Stimulated activated CD4-positive, alpha-beta T cell treated with anti-CD3 and anti-CD28 coated beads, Interleukin-1b, Interleukin-23, amount 100 ng/mL, for 1 hour (primary cell): Measurements from ENCODE around the gene PLAU.
"Not testable (repeated sequence)": the region's sequence is repeated elsewhere in the genome, so short reads cannot be mapped to it uniquely, and the experiment has no call there.

Experiments used
- DNase-seq, 2 donors: peaks; one replicate each; pipeline ENCODE4 v3.0.0-alpha.2; 2020; ENCODE audit warnings: low read depth in 2 of 2

The PLAU gene

DNA sequence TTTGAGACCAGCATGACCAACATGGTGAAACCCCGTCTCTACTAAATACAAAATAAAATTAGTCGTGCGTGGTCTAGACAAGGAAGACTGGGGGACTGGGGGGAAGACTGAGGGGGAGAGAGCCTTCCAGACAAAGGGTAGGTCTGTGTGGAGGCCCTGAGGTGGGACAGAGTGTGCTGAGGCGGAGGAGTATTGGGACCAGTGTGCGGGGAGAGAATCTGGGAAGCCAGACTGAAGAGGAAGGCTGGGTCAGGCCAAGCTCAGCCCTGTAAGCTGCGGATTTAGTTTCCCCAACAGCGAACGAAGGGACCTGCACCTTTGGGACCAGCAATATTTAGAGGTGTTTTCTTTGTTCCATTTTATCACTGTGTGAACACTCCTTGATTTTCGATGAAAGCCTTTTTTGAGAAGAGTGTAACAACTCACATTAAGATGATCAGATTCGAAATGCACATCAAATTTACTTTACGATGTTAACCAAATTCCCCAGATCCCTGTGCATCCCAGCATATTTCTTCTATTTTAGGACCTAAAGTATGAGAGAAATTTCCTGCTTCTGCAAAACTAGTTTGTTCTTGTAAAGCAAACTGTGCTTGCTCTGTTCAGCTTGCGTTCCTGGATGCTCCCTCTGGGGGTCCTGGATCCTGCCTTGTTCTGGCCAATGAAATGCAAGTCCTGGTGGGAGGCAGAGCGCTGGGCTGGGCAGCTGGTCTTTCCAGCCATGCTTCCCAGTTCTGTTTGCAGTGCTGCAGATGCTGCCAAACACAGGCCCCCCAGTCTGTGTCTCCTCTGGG lies 39.4 kb downstream of the PLAU start:
- no peak for DNase-seq

DNA sequence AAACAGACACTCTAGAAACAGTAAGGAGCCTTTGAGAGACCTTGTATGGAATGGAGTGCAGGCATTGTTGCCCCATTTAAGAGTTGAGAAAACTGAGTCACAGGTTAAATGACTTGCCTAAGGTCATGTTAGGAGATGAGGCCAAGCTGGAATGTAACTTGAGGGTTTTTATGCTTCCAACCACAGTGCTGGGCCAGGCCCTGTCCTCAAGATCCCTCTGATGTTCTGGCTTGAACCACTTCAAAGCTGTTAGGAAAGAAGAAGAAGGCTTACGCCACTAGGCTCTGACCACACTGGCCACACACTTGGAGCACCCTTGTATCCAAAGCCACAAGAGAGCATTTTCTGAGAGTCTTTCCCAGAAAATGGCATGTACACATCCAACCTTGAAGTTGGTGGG lies 42.7 kb downstream of the PLAU start:
- DNase-seq = no peak

DNA sequence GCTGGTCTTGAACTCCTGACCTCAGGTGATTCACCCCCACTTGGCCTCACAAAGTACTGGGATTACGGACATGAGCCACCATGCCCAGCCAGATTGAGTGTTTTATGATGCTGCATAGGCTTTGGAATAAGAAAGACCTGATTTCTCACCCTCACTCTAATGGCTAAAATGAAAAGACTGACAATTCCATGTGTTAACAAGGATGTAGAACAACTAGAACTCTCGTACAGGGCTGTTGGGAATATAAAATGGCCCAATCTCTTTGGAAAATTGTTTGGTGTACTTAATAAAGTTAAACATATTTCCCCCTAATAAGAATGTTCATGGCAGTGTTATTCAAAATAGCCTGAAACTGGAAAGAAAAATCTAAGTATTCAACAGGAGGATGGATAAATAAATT lies 43.8 kb downstream of the PLAU start:
- no peak for DNase-seq

DNA sequence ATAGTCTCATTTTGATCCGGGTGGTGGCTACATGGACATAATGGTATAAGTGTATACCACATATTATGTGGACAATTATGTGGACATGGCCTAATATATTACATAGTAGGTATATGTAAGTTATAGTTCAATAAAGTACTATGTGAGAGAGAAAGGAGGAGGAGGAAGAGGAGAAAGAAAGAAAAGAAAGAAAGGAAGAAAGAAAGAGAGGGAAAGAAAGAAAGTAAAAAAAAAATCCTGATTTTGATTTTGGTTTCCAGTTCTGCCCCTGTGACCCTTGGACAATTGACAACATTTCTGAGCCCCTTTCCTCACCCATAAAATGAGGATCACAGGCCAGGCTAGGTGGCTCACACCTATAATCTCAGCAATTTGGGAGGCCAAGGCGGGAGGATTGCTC lies 44.8 kb downstream of the PLAU start:
- no peak for DNase-seq

DNA sequence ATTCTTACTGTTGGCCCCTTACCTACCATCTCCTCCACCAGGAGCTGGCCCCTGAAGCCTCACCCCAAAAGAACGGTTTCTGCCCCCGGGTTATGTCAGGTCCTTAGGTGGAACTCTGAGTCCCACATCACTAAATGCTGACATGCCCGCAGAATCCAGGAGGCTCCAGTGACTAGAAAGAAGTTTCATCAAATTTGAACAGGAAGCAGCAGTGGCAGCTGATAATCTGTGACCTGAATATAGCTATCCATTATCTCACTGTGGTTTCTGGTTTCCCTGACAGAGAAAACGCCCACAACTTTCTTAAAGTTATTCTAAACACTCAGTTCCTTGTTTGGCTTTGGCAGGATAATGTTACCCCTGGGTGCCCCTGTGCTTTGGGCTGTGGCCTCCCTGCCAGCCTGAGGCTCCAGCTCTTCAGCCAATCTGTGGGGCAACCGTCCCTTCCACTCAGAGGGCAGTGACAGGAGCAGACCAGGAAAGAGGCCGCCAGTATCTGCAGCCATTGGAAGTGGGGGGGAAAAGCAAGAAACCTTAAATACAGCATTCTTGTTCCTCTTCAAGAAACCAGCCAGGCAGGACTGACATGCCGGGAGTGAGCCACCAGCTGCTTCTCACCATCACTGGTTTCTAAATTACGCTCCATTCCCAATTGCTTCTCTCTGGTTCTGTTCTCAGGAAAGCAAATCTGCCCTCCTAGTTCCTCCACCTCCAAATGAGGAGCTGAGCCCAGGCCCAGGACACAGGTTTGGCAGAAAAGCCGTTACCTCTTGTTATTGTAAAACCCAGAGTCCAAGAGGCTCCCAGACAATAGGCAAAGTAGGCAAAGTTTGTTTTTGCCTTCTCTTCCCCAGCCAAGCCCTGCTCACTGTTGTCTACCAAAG lies 45.8 kb downstream of the PLAU start:
- DNase-seq = no peak

DNA sequence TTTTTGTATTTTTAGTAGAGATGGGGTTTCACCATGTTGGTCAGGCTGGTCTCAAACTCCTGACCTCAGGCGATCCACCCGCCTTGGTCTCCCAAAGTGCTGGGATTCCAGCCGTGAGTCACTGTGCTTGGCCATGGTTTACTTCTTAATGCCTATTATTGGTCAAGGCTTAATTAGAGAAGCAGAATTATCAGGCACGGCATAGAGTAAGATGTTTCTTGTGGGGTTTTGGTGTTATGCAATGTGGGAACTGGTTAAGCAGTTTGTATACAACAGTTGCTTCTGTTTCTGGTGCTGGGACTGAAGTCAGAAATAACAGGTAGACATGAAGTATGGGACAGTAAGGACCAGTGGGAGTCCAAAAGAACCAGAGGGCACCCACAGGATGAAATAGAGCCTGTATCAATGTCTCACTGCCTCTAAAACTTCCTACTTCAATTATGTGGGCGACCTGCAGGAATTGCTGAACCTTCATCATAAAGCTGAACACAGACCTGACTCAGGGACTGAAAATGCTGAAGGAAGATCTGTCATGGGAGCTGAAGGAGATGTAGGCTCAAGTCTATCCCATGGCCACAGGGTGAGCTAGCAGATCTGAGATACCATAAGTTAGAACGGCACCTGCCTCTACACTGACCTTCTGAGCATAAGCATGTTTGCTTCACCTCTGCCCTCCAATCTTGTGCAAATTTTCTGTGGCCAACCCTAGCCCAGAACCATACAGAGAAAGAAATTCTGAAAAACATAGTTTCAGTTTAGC lies 48.7 kb downstream of the PLAU start:
- no peak for DNase-seq

DNA sequence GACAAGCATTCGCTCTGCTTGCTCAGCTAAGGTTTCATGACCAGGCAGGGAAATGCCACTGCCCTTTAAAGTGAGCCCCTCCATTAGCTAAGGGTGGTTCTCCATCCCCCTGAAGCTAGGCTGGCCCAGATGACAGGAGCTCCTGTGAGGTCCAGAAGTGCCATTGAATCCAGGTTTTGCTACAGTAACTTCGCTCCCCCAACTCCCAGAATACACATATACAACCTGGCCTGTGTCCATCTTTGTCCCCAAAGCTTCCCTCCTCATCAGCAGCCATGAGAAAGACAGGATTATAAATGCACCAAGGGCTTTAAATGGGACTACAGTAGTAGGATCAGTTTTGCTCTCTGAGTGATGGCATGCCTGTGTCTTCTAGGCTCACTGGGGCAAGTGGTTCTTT lies 51.5 kb downstream of the PLAU start:
- DNase-seq = no peak

DNA sequence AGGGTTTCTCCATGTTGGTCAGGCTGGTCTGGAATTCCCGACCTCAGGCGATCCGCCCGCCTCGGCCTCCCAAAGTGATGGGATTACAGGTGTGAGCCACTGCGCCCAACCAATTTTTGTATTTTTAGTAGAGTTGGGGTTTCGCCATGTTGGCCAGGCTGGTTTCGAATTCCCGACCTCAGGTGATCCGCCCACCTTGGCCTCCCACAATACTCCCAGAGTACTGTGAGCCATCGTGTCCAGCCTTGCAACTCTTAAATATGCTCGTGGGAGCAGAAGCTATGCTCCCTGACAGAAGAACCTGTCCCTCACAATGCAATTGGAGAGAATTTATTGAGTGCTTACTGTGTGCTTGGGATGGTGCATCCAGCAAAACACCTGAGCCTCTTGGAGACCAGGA lies 52.6 kb downstream of the PLAU start:
- DNase-seq = not testable (repeated sequence)

DNA sequence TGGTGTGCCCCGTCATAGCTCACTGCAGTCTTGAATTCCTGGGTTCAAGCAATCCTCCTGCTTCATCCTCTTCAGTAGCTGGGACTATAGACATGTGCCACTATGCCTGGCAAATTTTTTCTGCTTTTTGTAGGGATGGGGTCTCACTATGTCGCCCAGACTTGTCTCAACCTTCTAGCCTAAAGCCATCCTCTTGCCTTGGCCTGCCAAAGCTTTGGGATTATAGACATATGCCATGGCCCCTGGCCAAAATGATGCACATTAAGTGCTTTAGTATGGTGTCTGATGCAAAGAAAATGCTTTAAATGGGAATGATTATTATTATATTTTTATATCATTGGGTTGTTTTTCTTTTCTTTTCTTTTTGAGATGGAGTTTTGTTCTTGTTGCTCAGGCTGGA lies 53.8 kb downstream of the PLAU start:
- DNase-seq = no peak

DNA sequence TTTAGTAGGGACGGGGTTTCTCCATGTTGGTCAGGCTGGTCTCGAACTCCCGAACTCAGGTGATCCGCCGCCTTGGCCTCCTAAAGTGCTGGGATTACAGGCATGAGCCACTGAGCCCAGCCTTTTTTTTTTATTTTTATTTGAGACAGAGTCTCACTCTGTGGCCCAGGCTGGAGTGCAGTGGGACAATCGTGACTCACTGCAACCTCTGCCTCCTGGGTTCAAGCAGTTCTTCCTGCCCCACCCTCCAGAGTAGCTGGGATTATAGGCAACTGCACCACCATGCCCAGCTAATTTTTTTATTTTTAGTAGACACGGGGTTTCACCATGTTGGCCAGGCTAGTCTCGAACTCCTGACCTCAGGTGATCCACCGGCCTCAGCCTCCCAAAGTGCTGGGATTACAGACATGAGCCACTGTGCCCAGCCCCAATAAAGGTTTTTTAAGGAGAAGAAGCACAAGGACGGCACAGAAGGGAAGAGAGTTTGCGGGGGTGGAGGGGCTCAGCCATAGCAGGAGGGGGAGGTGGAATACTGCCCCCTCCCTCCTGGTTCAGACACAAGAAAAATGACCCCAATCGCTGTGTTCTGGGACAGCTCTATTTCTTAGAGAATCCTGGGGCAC lies 54.4 kb downstream of the PLAU start:
- not testable (repeated sequence) for DNase-seq

DNA sequence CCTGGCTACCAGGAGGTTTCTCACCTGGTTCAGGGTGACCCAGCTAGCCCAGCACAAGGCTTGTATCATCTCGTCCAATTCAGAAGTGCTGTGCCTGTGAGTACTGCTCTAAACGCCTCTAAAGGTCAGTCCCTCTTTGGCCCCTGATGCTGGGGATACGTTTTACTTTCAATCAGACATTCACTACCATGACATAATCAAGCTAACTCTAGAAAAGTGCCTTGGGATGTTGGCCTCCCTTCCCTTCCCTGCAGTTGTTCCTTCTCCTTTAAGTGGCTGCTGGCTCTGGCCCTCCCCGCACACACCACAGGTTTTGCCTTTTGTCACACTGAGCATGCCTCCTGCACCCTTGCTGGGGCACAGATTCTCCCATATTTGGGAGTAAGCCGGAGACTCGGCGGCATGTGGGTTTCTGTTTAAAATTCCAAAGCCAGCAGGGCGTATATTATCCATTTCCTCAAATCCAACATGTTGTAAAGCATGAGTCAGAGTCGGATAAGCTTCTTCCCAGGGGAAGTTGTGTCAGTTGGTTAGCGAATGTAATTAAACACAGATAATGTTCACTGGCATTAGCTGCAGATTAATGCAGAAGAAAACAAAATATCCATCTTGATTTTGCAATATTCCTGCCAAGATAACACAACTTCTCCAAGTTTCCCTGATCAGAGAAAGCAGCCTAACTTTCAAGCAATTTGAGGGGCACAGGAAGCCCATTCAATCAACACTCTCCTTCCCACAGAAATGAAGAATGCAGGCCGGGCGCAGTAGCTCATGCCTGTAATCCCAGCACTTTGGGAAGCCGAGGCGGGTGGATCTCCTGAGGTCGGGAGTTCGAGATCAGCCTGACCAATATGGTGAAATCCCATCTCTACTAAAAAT lies 55.2 kb downstream of the PLAU start:
- DNase-seq = no peak

DNA sequence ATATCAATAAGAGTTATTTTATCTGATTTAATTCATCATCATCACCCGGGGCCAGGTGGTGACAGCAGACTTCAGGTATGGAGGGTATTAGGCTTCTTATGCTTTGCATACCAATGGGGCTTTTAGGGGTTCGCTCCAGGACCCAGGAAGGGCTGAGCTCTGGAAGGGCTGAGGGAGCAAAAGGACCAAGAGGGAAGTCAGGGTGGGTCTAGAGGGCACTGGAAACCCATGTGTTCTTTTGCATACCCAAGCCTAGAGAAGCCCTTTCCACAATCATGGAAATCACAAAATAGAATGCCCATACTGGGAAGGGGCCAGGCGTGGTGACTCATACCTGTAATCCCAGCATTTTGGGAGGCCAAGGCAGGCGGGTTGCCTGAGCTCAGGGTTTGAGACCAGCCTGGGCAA lies 56.1 kb downstream of the PLAU start:
- DNase-seq = no peak
